Endothelial cell of umbilical vein (primary cell): Measurements from ENCODE around the gene BORA. TPM values are rescaled to one million over a fixed set of nuclear protein-coding genes. Genes with fewer than 3 reads are reported as not detected.

ENCODE experiments used
- BruUV-seq: library from RNA; stranded (reverse); fragments of 400-500 nt; replicated peaks from 2 replicates; lab custom pipeline; 2021; lab: Mats Ljungman, UMichigan
- CTCF ChIA-PET: fragments of 300-600, 350-600 bp; sonication (Branson Sonifier 250); formaldehyde crosslinking; loops from one replicate; lab custom pipeline; 2021; ENCODE audit warnings: antibody characterized with exemption, inconsistent platforms; lab: Charles Lee
- POLR2A ChIA-PET: fragments of 300-600, 350-600 bp; sonication (Branson Sonifier 250); formaldehyde crosslinking; loops from one replicate; lab custom pipeline; 2021; ENCODE audit warnings: antibody characterized with exemption, inconsistent platforms; lab: Charles Lee
- DNase-seq: peaks from one replicate; pipeline ENCODE4 v3.0.0-alpha.2; 2011; ENCODE audit warnings: low read depth, low spot score
- FAIRE-seq: peaks from 2 replicates; lab custom pipeline; 2011; peaks lifted over from hg19 to GRCh38; lab: Jason Lieb, UNC
- H2AFZ ChIP-seq: 2 replicates; pipeline ENCODE4 v1.6.0; 2012; ENCODE audit warnings: low read depth, low read length, control low read depth, inconsistent platforms
- H3K27ac ChIP-seq: 2 replicates; pipeline ENCODE4 v1.5.1; 2011; ENCODE audit warnings: low read depth, mild to moderate bottlenecking, control low read depth, low read length, moderate library complexity; ENCODE audit not compliant: insufficient read depth
- H3K27me3 ChIP-seq, 2 experiments: 2 replicates each; pipeline versions ENCODE4 v1.6.0 to v1.6.1; 2011; ENCODE audit warnings: low read length in 2 of 2, mixed read lengths in 1 of 2; ENCODE audit not compliant: control insufficient read depth in 2 of 2, insufficient read depth in 2 of 2
- H3K36me3 ChIP-seq, 2 experiments: 2 replicates in 1 of 2; 3 replicates in 1 of 2; pipeline ENCODE4 v1.5.1; 2011; ENCODE audit warnings: low read length in 2 of 2, mild to moderate bottlenecking in 1 of 2, moderate library complexity in 1 of 2; ENCODE audit not compliant: control insufficient read depth in 2 of 2, insufficient read depth in 2 of 2; ENCODE audit errors: extremely low read depth in 1 of 2
- H3K4me1 ChIP-seq: 3 replicates; pipeline ENCODE4 v1.5.1; 2011; ENCODE audit warnings: mild to moderate bottlenecking, low read length; ENCODE audit not compliant: control insufficient read depth, insufficient read depth; ENCODE audit errors: extremely low read depth
- H3K4me2 ChIP-seq: 2 replicates; pipeline ENCODE4 v1.6.1; 2011; ENCODE audit warnings: low read length, control low read depth, mixed read lengths; ENCODE audit not compliant: insufficient read depth
- H3K4me3 ChIP-seq, 3 experiments: fragments of 200-600 bp in 1 of 3; sonication (generic), shearing (Covaris generic) in 1 of 3; replicated peaks in 1 of 3; 2 replicates each; pipeline ENCODE4 v1.5.1; 2011 to 2016; ENCODE audit warnings: control low read depth in 3 of 3, low read length in 3 of 3, mild to moderate bottlenecking in 2 of 3, inconsistent platforms in 1 of 3, low read depth in 1 of 3, moderate library complexity in 1 of 3; ENCODE audit not compliant: insufficient read depth in 1 of 3
- H3K79me2 ChIP-seq: 2 replicates; pipeline ENCODE4 v1.6.0; 2012; ENCODE audit warnings: low read length, inconsistent platforms; ENCODE audit not compliant: control insufficient read depth, insufficient read depth
- H3K9ac ChIP-seq: replicated peaks from 2 replicates; pipeline ENCODE3; 2011; ENCODE audit warnings: low read length, control low read depth; ENCODE audit not compliant: insufficient read depth; ENCODE audit errors: extremely low read depth
- H3K9me1 ChIP-seq: replicated peaks from 3 replicates; pipeline ENCODE4 v1.6.0; 2011; ENCODE audit warnings: mild to moderate bottlenecking, low read length; ENCODE audit not compliant: control insufficient read depth, insufficient read depth; ENCODE audit errors: extremely low read depth
- H3K9me3 ChIP-seq: replicated peaks from 2 replicates; pipeline ENCODE4 v1.5.1; 2012; ENCODE audit warnings: low read length, inconsistent platforms; ENCODE audit not compliant: control insufficient read depth, insufficient read depth
- H4K20me1 ChIP-seq: replicated peaks from 2 replicates; pipeline ENCODE3; 2011; ENCODE audit warnings: mild to moderate bottlenecking, low read length; ENCODE audit not compliant: control insufficient read depth, insufficient read depth; ENCODE audit errors: extremely low read depth
- EZH2 ChIP-seq: IDR thresholded peaks from 2 replicates; pipeline ENCODE4 v1.6.1; 2012; ENCODE audit warnings: borderline replicate concordance, low read depth, mild to moderate bottlenecking, moderate library complexity, low read length, inconsistent platforms; ENCODE audit not compliant: severe bottlenecking
- FOS ChIP-seq: IDR thresholded peaks from 2 replicates; pipeline ENCODE4 v1.6.1; 2011; ENCODE audit warnings: mild to moderate bottlenecking, low read length, moderate library complexity, borderline replicate concordance; ENCODE audit not compliant: insufficient read depth
- GATA2 ChIP-seq: IDR thresholded peaks from 2 replicates; pipeline ENCODE4 v1.7.0; 2011; ENCODE audit warnings: low read depth, mild to moderate bottlenecking, moderate library complexity, mixed read lengths, low read length; ENCODE audit not compliant: insufficient read length, insufficient read depth
- JUN ChIP-seq: IDR thresholded peaks from 2 replicates; pipeline ENCODE4 v1.6.1; 2011; ENCODE audit warnings: borderline replicate concordance, low read depth; ENCODE audit not compliant: insufficient read length, insufficient read depth
- MYC ChIP-seq: IDR thresholded peaks from one replicate; pipeline ENCODE4 v1.6.1; 2011; ENCODE audit warnings: mild to moderate bottlenecking, low read depth, low read length
- POLR2A ChIP-seq: IDR thresholded peaks from 2 replicates; pipeline ENCODE4 v1.6.1; 2012; ENCODE audit warnings: low read depth, mild to moderate bottlenecking, control low read depth, low read length
- POLR2AphosphoS5 ChIP-seq: IDR thresholded peaks from 2 replicates; pipeline ENCODE4 v1.6.1; 2012; ENCODE audit warnings: low read depth, mild to moderate bottlenecking, control low read depth, low read length, moderate library complexity; ENCODE audit not compliant: insufficient read depth
- dilution Hi-C: fragments of 300-500 bp; cut with MboI; formaldehyde crosslinking; loops from one replicate; pipeline ENCODE4 v1.15.0; 2019; ENCODE audit warnings: low sequenced_read_pairs; ENCODE audit not compliant: extremely low pct_ligation_motif_present
- intact Hi-C: fragments of 100-400 bp; cut with micrococcal nuclease; formaldehyde crosslinking; loops from one replicate; pipeline ENCODE4 v1.10.0; 2022
- polyA plus RNA-seq, 4 experiments: library from polyadenylated mRNA; depleted of rRNA in 3 of 4; stranded (reverse) in 3 of 4; unstranded in 1 of 4; fragments of >200 nt; gene quantifications; 2 replicates each; pipeline versions ENCODE4 v1.2.1 to v1.2.3, GENCODE V29; 2011 to 2012; ENCODE audit warnings: missing spikeins in 1 of 4
- total RNA-seq: library from RNA; stranded (reverse); gene quantifications from 2 replicates; pipeline ENCODE4 v1.2.3, GENCODE V29; 2021
- TF ChIP-seq, protein P1 (sequence below): IDR thresholded peaks from 2 replicates; pipeline ENCODE4 v1.6.1; 2011; ENCODE audit not compliant: insufficient read depth, insufficient read length
- TF ChIP-seq, protein P2 (sequence below), 2 donors: IDR thresholded peaks; 1 replicate in 1 of 2; 2 replicates in 1 of 2; pipeline ENCODE4 v1.5.1; 2011; ENCODE audit warnings: low read length in 2 of 2, mild to moderate bottlenecking in 2 of 2, moderate library complexity in 2 of 2, control low read depth in 1 of 2, inconsistent platforms in 1 of 2, low read depth in 1 of 2; ENCODE audit not compliant: insufficient read depth in 1 of 2; ENCODE audit errors: extremely low read depth in 1 of 2

Gene BORA
- total and polyA plus RNA-seq, 2 donors (not counting 3 experiments of a cell fraction or from before 2014, with no cell fraction given), result 3.2 to 11.2 TPM

DNA sequence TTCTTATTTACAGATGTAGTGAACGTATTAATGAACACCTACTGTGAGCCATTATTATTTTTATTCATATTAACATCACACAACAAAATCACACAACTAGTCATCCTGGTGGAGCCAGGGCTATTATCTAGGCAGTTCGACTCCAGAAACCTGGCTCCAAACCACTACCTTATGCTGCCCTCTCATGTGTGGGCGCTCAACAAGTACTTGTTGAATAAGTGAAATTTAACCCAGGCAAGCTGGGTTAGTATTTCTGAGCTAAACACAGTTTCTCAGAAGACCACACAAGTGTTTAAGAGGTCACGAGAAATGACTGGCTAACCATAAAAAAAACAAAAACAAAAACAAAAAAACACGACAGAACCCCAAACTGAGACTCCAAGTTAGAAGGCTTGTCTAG is 33.9 kb upstream of the BORA start:
- DNase-seq (no peak), FAIRE-seq (no peak)
- Histone ChIP-seq H2AFZ (no peak overlapping the region), H3K79me2 (no peaks in the 10 kb centered on the region), H3K9ac (no peak overlapping the region), H3K4me3 (no peak overlapping the region), H3K4me1 (no peaks in the 10 kb centered on the region), H3K9me3 (no peaks in the 10 kb centered on the region), H3K27ac (no peak overlapping the region), H4K20me1 (no peaks in the 10 kb centered on the region), H3K27me3 (peaks cover 21 to 23% of the 10 kb centered on the region in 2 experiments), H3K9me1 (no peaks in the 10 kb centered on the region), H3K36me3 (no peaks in the 10 kb centered on the region), H3K4me2 (no peak overlapping the region)
- intact Hi-C loops (loop anchor here (10.0 kb wide), 1 partner anchor 829 kb away; the partner anchor contains the start of gene DACH1), dilution Hi-C loops (no loop called here)
- BruUV-seq, result no TSS peak
- ChIA-PET CTCF (interaction anchor here (1.2 to 7.6 kb wide), 3 partner anchors 9 to 50 kb away, joined by 3 to 129 read pairs (median 4); no protein-coding TSS in a partner anchor), POLR2A (no interaction called here)
- no peak for TF ChIP-seq MYC
- TF ChIP-seq, protein P1, sequence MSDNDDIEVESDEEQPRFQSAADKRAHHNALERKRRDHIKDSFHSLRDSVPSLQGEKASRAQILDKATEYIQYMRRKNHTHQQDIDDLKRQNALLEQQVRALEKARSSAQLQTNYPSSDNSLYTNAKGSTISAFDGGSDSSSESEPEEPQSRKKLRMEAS, result no peak
- TF ChIP-seq, protein P2, sequence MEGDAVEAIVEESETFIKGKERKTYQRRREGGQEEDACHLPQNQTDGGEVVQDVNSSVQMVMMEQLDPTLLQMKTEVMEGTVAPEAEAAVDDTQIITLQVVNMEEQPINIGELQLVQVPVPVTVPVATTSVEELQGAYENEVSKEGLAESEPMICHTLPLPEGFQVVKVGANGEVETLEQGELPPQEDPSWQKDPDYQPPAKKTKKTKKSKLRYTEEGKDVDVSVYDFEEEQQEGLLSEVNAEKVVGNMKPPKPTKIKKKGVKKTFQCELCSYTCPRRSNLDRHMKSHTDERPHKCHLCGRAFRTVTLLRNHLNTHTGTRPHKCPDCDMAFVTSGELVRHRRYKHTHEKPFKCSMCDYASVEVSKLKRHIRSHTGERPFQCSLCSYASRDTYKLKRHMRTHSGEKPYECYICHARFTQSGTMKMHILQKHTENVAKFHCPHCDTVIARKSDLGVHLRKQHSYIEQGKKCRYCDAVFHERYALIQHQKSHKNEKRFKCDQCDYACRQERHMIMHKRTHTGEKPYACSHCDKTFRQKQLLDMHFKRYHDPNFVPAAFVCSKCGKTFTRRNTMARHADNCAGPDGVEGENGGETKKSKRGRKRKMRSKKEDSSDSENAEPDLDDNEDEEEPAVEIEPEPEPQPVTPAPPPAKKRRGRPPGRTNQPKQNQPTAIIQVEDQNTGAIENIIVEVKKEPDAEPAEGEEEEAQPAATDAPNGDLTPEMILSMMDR (IDR thresholded peaks at IDR 0.05; ENCODE audit: extremely low read depth in 1 of 2, insufficient read depth in 1 of 2, low read depth in 1 of 2, low read length in 2 of 2), result no peak
- no peak for TF ChIP-seq POLR2A
- TF ChIP-seq POLR2AphosphoS5, result no peak
- no peak for TF ChIP-seq FOS
- no peak for TF ChIP-seq EZH2
- TF ChIP-seq GATA2, result no peak
- TF ChIP-seq JUN, result no peak
